ENCODE data around the gene NGB. TPM values are rescaled to one million over a fixed set of nuclear protein-coding genes. Genes with fewer than 3 reads are reported as not detected.

The NGB gene
- total RNA-seq, 4 donors from 2014 or later: 2.7 to 4.6 (median 3.6) TPM

- Histone ChIP-seq H3K27me3 (peaks cover 0 to 51% (median 6%) of the 10 kb centered on the region in 4 donors), H3K9me3 (peaks cover 0 to 14% (median 12%) of the 10 kb centered on the region in 4 donors)
Observed at GRCh38 chr14:77265561-77266335, 5.3 kb downstream of the NGB start.

DNA sequence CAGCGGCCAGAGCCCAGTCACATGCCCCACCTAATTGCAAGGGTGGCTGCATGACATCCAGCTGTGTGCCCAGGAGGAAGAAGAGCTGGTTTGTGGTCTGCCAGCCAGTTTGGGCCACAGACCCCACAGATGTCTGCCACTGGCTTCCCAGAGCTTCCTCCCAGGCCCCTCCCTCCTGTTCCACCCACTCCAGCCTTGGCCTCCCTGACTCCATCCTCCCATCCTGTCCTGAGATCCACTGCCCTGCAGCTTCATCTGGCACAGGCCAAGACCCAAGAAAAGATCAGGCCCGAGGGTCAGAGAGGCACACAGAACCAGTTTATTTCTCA lies 5.9 kb downstream of the NGB start:
- Histone ChIP-seq H3K9me3 (peaks cover 0 to 14% (median 12%) of the 10 kb centered on the region in 4 donors), H3K36me3 (no peaks in the 10 kb centered on the region), H3K4me1 (no peaks in the 10 kb centered on the region), H3K27me3 (peaks cover 0 to 51% (median 3%) of the 10 kb centered on the region in 4 donors), H3K4me3 (no peak overlapping the region), H3K27ac (replicated peaks in 1 of 4) (no peak overlapping the region)
- no peak for DNase-seq (ENCODE audit: extremely low spot score)
- WGBS: 67% methylated on average over 1 of the region's 2 CpGs
- TF ChIP-seq EP300 (IDR thresholded peaks at IDR 0.05) (no peak), POLR2AphosphoS5 (IDR thresholded peaks at IDR 0.05) (no peak), POLR2A (IDR thresholded peaks at IDR 0.05; ENCODE audit: low read depth) (no peak)
- TF ChIP-seq, protein P1, sequence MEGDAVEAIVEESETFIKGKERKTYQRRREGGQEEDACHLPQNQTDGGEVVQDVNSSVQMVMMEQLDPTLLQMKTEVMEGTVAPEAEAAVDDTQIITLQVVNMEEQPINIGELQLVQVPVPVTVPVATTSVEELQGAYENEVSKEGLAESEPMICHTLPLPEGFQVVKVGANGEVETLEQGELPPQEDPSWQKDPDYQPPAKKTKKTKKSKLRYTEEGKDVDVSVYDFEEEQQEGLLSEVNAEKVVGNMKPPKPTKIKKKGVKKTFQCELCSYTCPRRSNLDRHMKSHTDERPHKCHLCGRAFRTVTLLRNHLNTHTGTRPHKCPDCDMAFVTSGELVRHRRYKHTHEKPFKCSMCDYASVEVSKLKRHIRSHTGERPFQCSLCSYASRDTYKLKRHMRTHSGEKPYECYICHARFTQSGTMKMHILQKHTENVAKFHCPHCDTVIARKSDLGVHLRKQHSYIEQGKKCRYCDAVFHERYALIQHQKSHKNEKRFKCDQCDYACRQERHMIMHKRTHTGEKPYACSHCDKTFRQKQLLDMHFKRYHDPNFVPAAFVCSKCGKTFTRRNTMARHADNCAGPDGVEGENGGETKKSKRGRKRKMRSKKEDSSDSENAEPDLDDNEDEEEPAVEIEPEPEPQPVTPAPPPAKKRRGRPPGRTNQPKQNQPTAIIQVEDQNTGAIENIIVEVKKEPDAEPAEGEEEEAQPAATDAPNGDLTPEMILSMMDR (IDR thresholded peaks at IDR 0.05): no peak
- intact Hi-C loops (cut with DNase I): no loop called here

More at GRCh38 chr14:77265561-77266335, 5.3 kb downstream of the NGB start:
- no peak for DNase-seq (ENCODE audit: extremely low spot score)
- H3K27ac ChIP-seq (replicated peaks in 1 of 4): no peak overlapping the region
- TF ChIP-seq POLR2A (IDR thresholded peaks at IDR 0.05; ENCODE audit: low read depth) (no peak), EP300 (IDR thresholded peaks at IDR 0.05) (no peak), POLR2AphosphoS5 (IDR thresholded peaks at IDR 0.05) (no peak)
- TF ChIP-seq, protein P1 (IDR thresholded peaks at IDR 0.05): no peak
- no peaks in the 10 kb centered on the region for H3K36me3 ChIP-seq
- no peak overlapping the region for H3K4me3 ChIP-seq
- intact Hi-C loops (cut with DNase I): no loop called here
- 75% methylated on average over 11 of the region's 16 CpGs for WGBS
- peaks cover 0 to 6% (median 4%) of the 10 kb centered on the region in 4 donors for H3K4me1 ChIP-seq

DNA sequence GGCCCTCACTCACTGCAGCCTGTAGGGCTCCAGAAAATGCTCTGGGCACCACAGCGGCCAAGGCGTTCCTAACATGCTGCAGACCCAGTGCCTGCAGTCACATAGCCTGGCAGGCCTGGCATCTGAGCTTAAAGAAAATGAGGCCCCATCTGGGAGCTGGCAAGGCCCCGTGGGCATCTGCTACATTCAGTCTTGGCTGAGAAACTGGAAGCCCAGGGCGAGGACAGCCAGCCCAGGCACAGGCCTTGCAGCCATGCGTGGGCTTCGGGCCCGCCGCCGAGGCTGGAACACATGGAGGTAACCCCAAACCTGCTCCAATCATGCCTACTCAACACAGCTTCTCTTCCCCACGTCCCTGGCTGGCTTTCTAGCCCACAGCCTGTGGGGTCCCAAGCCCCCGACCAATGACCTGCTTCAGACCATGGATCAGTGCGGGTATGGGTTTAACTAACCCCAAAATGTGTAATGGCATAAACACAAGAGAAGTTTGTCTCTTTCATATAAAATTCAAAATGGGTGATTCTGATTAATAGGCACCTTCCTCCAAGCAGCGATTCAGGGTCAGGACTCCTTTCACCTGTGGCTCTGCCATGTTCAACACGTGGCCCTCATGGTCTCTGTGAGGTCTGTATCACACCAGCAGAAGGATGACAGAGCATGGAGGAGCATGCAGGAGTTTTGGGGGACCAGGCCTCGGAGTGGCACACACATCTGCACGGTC lies 6.4 kb downstream of the NGB start:
- TF ChIP-seq EP300 (IDR thresholded peaks at IDR 0.05) (no peak), POLR2A (IDR thresholded peaks at IDR 0.05; ENCODE audit: low read depth) (no peak), POLR2AphosphoS5 (IDR thresholded peaks at IDR 0.05) (no peak)
- TF ChIP-seq, protein P1 (IDR thresholded peaks at IDR 0.05): no peak
- no peak for DNase-seq (ENCODE audit: extremely low spot score)
- WGBS: 71% methylated on average over 10 of the region's 16 CpGs

DNA sequence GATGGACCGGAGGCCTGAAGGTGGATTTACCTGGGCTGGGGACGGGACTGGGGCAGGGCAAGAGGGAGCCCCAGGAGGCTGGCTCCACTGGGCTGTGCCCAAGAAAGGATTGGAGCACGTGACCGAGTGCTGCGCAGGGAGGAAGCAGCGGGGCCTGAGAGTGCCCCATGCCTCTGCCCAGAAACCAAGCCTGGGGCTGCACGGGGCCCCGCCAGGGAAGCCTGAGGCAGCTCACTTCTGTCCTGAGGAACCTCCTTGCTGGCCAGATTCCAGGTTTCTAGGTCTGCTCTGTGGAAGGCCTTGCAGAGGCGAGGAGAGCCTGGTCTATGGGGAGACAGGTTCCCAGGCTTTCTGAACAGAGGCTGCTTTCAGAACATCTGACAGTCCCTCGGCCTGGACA lies 10.4 kb downstream of the NGB start:
- no peak for DNase-seq (ENCODE audit: extremely low spot score)
- Histone ChIP-seq H3K36me3 (no peaks in the 10 kb centered on the region), H3K4me3 (no peak overlapping the region), H3K4me1 (no peaks in the 10 kb centered on the region), H3K9me3 (no peaks in the 10 kb centered on the region), H3K27ac (replicated peaks in 1 of 4) (no peak overlapping the region), H3K27me3 (peaks cover 0 to 41% (median 0%) of the 10 kb centered on the region in 4 donors)
- 49% methylated on average over 5 of the region's 10 CpGs for WGBS
- no peak for TF ChIP-seq POLR2A (IDR thresholded peaks at IDR 0.05; ENCODE audit: low read depth)
- TF ChIP-seq POLR2AphosphoS5 (IDR thresholded peaks at IDR 0.05): no peak
- TF ChIP-seq EP300 (IDR thresholded peaks at IDR 0.05): no peak
- TF ChIP-seq, protein P1 (IDR thresholded peaks at IDR 0.05): no peak
- intact Hi-C loops (cut with DNase I): no loop called here

More for the DNA sequence above, 6.4 kb downstream of the NGB start:
- no peaks in the 10 kb centered on the region for H3K36me3 ChIP-seq
- no peaks in the 10 kb centered on the region for H3K4me1 ChIP-seq
- H3K27me3 ChIP-seq: peaks cover 0 to 52% (median 2%) of the 10 kb centered on the region in 4 donors
- intact Hi-C loops (cut with DNase I): no loop called here
- no peak overlapping the region for H3K4me3 ChIP-seq
- no peak overlapping the region for H3K27ac ChIP-seq (replicated peaks in 1 of 4)
- peaks cover 0 to 14% (median 12%) of the 10 kb centered on the region in 4 donors for H3K9me3 ChIP-seq

Measured in esophagus muscularis mucosa (tissue), 4 donors.